ENCODE data around the gene ACACA. TPM values are rescaled to one million over a fixed set of nuclear protein-coding genes. Genes with fewer than 3 reads are reported as not detected.

The ACACA gene
- total and polyA plus RNA-seq, 2 donors from 2014 or later, result 13.8 to 34.9 TPM

GRCh38 chr17:37368577-37368976, 38.1 kb downstream of the ACACA start:
- H3K27me3 ChIP-seq (ENCODE audit: control insufficient read depth, insufficient read depth, low read length), result no peaks in the 10 kb centered on the region
- no peaks in the 10 kb centered on the region for H3K9me3 ChIP-seq (ENCODE audit: control insufficient read depth in 2 of 3, insufficient read depth in 1 of 3, low read length in 3 of 3)
- H3K27ac ChIP-seq (ENCODE audit: low read depth in 2 of 2, low read length in 2 of 2), result no peak overlapping the region
- H3K36me3 ChIP-seq (ENCODE audit: control insufficient read depth in 2 of 3, insufficient read depth in 3 of 3, low read length in 3 of 3), result no peaks in the 10 kb centered on the region
- no peak overlapping the region for H3K4me3 ChIP-seq (ENCODE audit: low read length in 3 of 3)
- no peak for DNase-seq
- intact Hi-C loops (cut with DNase I), result no loop called here
- FAIRE-seq, result no peak
- no peak overlapping the region for H3K9ac ChIP-seq (ENCODE audit: low read length in 3 of 3)
- no peaks in the 10 kb centered on the region for H3K4me1 ChIP-seq (ENCODE audit: control insufficient read depth in 2 of 3, insufficient read depth in 2 of 3, low read depth in 1 of 3, low read length in 3 of 3)
- TF ChIP-seq CTCF (IDR thresholded peaks at IDR 0.05; ENCODE audit: borderline replicate concordance, extremely low read depth, insufficient read depth), result no peak

- Histone ChIP-seq H3K4me3 (ENCODE audit: low read length in 3 of 3) (no peak overlapping the region), H3K4me1 (ENCODE audit: control insufficient read depth in 2 of 3, insufficient read depth in 2 of 3, low read depth in 1 of 3, low read length in 3 of 3) (no peaks in the 10 kb centered on the region), H3K9me3 (ENCODE audit: control insufficient read depth in 2 of 3, insufficient read depth in 1 of 3, low read length in 3 of 3) (no peaks in the 10 kb centered on the region), H3K27me3 (ENCODE audit: control insufficient read depth, insufficient read depth, low read length) (no peaks in the 10 kb centered on the region), H3K36me3 (ENCODE audit: control insufficient read depth in 2 of 3, insufficient read depth in 3 of 3, low read length in 3 of 3) (no peaks in the 10 kb centered on the region), H3K27ac (ENCODE audit: low read depth in 2 of 2, low read length in 2 of 2) (no peak overlapping the region), H3K9ac (ENCODE audit: low read length in 3 of 3) (no peak overlapping the region)
- no peak for TF ChIP-seq CTCF (IDR thresholded peaks at IDR 0.05; ENCODE audit: borderline replicate concordance, extremely low read depth, insufficient read depth)
- DNase-seq, result no peak
- no peak for FAIRE-seq
- intact Hi-C loops (cut with DNase I), result no loop called here
These were observed 41.0 kb downstream of the ACACA start for GRCh38 chr17:37365589-37365988.

- no peak for TF ChIP-seq CTCF (IDR thresholded peaks at IDR 0.05; ENCODE audit: borderline replicate concordance, extremely low read depth, insufficient read depth)
- no peaks in the 10 kb centered on the region for H3K9me3 ChIP-seq (ENCODE audit: control insufficient read depth in 2 of 3, insufficient read depth in 1 of 3, low read length in 3 of 3)
- H3K27me3 ChIP-seq (ENCODE audit: control insufficient read depth, insufficient read depth, low read length), result no peaks in the 10 kb centered on the region
- no peak overlapping the region for H3K4me3 ChIP-seq (ENCODE audit: low read length in 3 of 3)
- intact Hi-C loops (cut with DNase I), result no loop called here
- no peaks in the 10 kb centered on the region for H3K36me3 ChIP-seq (ENCODE audit: control insufficient read depth in 2 of 3, insufficient read depth in 3 of 3, low read length in 3 of 3)
- no peak for DNase-seq
- H3K9ac ChIP-seq (ENCODE audit: low read length in 3 of 3), result no peak overlapping the region
- H3K4me1 ChIP-seq (ENCODE audit: control insufficient read depth in 2 of 3, insufficient read depth in 2 of 3, low read depth in 1 of 3, low read length in 3 of 3), result peaks cover 0 to 8% (median 4%) of the 10 kb centered on the region in 3 donors
- no peak overlapping the region for H3K27ac ChIP-seq (ENCODE audit: low read depth in 2 of 2, low read length in 2 of 2)
- FAIRE-seq, result no peak
These were observed 45.1 kb downstream of the ACACA start for GRCh38 chr17:37361543-37361942.

GRCh38 chr17:37360632-37361031, 46.0 kb downstream of the ACACA start:
- DNase-seq (no peak), FAIRE-seq (no peak)

More at GRCh38 chr17:37360632-37361031, 46.0 kb downstream of the ACACA start:
- Histone ChIP-seq H3K27me3 (ENCODE audit: control insufficient read depth, insufficient read depth, low read length) (no peaks in the 10 kb centered on the region), H3K9me3 (ENCODE audit: control insufficient read depth in 2 of 3, insufficient read depth in 1 of 3, low read length in 3 of 3) (no peaks in the 10 kb centered on the region), H3K9ac (ENCODE audit: low read length in 3 of 3) (no peak overlapping the region), H3K4me1 (ENCODE audit: control insufficient read depth in 2 of 3, insufficient read depth in 2 of 3, low read depth in 1 of 3, low read length in 3 of 3) (peaks cover 0 to 8% (median 4%) of the 10 kb centered on the region in 3 donors), H3K4me3 (ENCODE audit: low read length in 3 of 3) (no peak overlapping the region), H3K36me3 (ENCODE audit: control insufficient read depth in 2 of 3, insufficient read depth in 3 of 3, low read length in 3 of 3) (no peaks in the 10 kb centered on the region), H3K27ac (ENCODE audit: low read depth in 2 of 2, low read length in 2 of 2) (no peak overlapping the region)
- no peak for TF ChIP-seq CTCF (IDR thresholded peaks at IDR 0.05; ENCODE audit: borderline replicate concordance, extremely low read depth, insufficient read depth)
- intact Hi-C loops (cut with DNase I), result no loop called here

Data from kidney (tissue), 14 donors.